CMK (cell line): ENCODE measurements around the gene NTM.
"Not testable (repeated sequence)": the region's sequence is repeated elsewhere in the genome, so short reads cannot be mapped to it uniquely, and the experiment has no call there.

Source experiments
- DNase-seq: peaks from one replicate; pipeline ENCODE4 v3.0.0-alpha.2; 2010; ENCODE audit warnings: low read depth

NTM gene

DNA sequence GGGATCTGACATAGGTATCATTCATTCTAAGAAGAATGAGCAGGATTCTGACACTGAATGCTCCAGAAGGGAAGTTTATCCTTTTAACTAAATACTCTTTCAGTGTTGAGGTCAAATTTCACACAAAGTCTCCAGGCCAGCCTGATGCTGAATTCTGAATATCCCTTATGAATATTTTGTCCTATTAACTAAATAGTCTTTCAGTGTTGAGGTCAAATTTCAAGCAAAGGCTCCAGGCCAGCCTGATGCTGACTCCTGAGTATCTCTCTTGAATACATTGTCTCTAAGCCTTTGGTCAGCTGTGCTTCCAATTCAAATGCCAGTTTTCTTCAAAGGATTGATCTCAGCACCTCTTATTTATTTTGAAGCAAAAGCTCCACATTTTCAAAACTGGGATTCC lies 676.8 kb downstream of the NTM start:
- DNase-seq, result no peak

DNA sequence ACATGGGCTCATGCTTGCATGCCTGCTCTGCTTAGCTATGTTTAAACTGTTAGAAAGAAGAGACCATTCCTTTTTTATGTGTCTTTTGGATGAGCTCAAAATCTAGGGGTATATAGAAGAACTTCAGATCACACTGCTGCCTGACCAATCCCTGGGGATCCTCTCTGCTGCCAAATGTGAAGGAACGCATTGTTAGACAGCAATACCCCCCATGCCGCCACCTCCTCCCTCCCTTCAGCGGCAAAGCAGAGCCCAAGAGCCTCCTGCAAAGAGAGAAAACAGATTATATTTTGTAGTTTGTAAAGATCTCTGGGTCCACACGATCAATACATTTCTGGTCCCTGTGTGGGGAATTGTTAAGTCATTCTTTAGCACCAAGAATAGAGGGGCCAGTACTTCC lies 677.6 kb downstream of the NTM start:
- DNase-seq, result no peak

DNA sequence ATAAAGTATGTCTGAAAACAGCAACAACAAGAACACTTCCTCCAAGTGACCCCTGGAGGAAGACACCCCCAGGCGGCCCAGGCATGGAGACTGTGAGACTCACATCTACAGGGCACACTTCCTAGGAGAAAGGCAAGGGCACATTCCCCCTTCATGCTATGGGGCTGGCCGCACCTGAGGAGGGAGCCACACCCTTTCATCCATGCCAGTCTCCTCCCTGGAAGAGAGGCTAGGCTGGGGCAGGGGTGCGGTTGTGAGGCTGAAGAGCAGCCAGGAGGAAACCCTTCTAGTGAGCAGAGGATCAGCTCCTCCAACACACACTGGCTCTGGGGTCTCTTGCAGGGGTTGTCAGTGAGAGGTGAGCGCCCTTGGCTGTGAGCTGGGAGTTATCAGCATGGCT lies 678.8 kb downstream of the NTM start:
- no peak for DNase-seq

DNA sequence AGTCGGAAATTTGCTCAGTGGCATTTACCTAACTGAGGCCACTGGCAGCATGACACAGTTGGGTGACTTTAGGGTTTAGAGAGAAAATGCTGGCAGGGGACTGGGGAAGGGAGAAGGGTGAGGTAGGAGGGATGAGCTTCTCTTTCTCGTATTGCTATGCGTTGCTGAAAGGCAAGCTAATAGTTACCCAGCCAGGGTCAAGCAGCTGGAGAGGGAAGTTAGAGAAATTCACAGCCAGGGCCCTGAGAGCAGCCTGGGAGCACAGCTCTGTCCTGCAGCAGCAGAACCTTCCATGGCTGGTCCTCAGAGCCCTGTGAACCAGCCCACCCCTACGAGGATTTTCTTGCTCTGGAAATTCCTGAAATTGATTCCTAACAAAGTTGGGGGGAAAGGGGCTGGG lies 679.6 kb downstream of the NTM start:
- no peak for DNase-seq

DNA sequence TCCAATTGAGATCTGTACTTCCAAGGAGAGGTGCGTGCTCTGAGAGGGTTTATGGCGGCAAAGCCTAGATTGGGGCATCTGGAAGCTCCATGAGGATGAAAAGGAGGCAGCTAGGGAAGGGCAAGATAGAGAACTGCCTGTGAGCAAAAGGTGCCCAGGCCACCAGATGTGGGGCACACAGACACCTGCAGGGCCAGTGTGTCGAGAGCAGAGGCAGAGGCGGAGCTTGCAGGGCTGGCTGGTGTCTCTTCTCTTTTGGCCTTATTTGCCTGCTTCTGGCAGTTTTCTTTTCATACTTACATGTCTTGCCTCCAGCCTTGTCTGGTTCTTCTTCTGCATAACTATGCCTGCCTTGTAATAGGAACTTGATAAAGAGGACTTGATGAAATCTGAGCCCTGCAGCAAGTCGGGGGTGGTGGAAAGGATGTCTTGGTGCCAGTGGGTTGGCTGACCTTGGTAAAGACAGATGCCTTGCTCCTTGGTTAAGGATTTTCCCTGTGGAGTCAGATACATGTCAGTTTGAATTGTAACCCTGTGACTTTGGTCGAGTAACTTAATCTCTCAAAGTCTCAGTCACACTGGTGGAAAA lies 680.3 kb downstream of the NTM start:
- DNase-seq, result no peak

DNA sequence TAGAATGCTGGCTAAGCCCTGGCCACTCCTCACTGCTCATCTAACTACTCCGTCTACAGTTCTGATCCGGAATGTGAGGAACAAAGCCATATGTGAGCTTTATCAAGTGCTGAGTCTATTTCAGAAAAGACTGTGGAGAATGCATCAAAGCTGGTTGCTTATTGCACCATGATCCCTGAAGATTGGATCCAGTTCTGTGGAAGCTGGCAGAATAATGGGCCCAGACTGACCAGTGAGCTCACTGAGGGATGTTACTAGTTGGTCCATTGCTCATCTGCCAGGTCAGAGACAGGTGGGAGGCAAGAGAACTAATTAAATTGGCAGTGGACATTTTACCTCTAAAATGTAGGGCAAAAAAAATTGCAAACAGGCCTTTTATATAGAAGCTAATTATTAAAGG lies 681.3 kb downstream of the NTM start:
- DNase-seq, result no peak

DNA sequence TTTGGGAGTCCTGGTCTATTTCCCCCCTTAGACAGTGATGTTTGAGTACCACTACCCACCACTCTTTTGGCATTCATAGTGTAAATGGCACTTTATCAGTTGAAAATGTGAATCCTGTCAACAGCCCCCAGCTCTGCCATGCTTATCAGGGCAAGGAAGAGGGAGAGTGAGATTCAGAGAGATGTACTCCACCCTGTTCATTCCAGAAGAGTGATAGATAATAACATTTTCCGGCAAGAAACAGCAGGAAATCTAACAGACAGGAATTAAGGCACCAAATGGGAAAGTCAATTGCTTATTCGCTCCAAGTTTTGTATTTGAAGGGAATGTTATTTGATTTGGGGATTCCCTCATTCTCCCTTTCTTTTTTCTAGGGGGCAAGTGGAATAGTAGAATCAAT lies 681.9 kb downstream of the NTM start:
- DNase-seq, result no peak

DNA sequence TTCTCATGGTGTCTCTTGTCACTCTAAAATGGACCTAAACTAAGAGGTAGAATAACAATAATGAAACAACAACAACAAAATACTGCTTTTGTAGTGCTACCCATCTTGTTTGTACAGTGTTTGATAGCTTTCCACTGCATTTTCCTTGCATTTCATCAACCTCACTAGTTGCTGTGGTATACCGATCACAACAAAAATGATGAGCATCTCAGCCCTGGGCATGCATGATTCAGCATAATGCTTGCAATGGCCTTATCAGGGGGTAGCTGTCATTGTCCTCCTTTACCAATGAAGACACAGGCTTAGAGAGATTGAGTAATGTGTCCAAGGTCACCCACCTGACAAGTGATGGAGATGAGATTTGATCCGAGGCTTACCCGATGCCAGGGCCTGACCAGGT lies 682.5 kb downstream of the NTM start:
- no peak for DNase-seq

DNA sequence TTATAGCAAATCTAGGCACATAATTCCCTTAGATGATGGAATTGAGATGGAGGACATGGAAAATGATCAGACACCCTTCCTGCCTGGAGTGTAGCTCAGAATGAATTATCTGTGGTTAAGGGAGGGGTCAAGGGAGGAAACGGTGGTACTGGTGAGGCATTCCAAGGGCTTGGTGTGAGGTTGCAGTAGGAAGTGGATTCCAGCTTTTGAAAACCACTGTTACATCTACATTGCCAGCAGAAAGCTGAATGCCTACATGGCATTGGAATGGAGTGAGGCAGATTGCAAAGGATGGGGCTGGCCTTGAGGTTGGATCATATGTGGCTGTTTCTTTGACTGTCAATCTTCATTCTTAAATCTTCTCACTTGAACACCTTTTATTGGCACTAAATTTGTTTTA lies 684.4 kb downstream of the NTM start:
- no peak for DNase-seq

DNA sequence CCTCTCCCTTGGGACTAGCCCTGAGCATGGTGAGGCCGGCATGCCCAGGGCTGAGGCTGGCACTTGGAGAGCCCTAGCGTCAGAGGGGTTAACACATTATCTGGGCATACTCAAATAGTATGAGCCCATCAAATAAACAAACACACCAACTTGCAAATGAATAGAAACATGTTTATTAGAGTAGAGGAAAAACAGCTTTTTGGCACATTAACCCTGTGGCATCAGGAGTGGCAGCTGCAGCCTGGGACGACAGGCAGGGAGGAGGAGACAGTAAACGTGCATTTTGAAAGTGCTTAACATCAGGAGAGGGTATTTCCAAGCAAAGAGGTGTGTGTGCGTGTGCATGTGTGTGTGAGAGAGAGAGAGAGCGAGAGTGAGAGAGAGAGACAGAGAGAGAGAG lies 684.9 kb downstream of the NTM start:
- DNase-seq, result no peak

DNA sequence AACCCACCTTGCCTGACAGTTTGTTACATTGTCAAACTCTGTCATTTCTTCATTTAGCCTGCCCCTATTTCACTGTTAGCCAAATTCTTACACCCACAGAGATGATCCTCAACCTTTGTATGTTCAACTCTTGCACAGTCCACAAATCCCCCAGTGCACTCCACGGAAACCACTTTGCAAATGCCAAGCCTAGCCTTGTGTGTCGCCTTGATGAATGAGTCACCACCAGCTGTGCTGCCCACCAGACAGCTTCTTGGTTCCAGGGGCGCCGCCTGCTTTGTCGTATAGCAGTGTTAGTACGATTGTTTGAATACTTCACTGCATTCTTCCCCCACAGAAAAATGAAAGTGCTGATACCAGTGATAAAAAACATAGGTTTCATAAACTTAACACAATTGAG lies 686.3 kb downstream of the NTM start:
- DNase-seq, result no peak

DNA sequence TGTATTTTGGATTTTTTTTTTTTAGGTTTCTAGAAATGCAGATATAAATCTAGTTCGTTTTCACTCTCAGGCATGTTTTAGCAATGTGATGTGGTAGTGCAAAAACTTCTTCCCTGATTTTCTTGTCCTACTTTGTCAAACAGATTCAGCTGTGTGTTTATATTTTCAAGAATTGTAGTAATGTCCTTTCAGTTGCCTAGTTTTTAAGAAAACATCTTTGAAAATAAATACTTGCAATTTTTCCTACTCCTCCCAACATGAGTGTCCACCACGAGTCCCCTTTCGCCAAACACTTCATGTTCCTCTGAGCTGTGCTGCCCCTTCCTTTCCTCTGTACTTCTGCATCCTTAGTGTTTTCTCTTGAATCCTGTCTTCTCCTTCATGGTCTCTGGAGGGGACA lies 686.9 kb downstream of the NTM start:
- DNase-seq, result no peak

DNA sequence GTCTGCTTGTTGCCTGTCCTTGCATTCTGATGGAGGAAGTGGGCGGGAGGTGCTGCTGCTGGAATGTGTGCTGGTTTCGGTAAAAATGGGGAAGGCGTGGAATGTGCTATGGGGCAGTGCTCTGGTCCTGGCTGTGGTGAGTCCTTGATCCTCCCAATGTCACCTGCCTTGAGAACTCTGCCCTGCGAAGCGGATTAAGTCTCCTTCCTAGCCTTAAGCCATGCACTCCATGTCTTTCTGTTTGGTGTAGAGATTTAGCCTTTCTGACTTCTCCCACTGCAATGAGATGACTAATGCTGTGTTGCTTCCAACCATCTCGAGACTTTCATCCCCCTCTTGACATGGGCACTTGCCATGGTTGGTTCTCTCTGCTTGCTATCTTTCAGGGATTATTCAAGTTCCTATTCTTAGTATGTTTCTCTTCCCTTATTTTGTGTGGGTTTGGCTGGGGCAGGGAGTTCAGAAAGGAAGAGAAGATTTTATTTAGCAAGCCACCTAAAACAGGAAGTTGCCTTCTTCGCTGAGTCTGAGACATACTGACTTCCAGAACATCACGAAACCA lies 687.9 kb downstream of the NTM start:
- DNase-seq, result peak; percentile 11

DNA sequence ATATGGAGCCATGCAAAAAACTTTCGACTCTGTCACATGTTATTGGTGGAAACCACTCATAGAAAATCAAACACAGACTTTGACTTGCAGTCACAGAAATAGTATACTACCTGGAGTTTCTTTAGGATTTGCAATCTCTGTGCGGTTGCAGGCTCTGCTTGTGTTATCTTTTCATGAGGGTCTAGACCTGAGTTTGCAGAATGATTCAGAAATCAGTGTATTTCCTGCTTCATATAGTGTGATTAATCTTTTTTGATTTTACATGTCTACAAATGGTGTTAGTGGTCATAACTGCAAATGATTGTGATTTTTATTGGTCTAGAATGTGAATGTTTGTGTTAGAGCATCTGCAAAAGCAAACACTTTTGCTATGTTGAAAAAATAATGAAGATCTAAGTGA lies 690.2 kb downstream of the NTM start:
- no peak for DNase-seq

DNA sequence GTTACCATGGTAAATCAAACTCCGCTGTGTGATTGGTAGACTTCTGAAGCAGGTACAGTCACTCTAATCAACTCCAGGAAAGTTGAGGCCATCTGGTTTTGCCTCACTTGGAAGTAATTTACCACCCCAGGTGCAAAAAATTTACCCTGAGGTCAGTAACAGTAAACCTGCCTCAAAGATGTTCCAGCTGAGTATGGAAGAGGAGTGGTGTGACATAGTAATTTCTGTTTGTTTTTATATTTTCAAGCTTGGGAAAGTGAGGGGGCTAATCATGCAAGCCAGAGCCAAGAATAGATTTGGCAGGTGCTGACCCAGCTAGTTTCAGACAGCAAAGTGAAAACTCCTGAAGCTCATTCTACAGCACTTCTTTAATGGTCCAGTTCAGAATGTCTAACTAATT lies 691.6 kb downstream of the NTM start:
- DNase-seq, result no peak

DNA sequence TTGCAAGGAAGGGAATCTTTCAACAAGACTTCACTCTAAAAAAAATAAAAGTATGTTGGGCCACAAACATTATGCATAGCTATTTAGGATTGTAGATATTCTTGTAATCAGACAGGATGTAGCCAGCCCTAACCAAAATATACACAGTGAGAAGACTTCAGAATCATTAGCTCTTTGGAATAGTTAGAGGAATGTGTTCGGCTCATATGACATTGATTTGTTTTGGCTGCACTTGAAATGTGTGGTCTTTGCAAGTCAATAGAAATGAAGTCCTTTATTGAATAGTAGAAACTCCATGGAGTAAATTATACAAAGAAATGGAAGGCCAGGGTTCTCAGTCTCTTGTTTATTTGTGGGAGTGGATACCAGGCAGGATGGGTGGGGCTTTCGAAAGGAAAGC lies 692.1 kb downstream of the NTM start:
- DNase-seq, result no peak

DNA sequence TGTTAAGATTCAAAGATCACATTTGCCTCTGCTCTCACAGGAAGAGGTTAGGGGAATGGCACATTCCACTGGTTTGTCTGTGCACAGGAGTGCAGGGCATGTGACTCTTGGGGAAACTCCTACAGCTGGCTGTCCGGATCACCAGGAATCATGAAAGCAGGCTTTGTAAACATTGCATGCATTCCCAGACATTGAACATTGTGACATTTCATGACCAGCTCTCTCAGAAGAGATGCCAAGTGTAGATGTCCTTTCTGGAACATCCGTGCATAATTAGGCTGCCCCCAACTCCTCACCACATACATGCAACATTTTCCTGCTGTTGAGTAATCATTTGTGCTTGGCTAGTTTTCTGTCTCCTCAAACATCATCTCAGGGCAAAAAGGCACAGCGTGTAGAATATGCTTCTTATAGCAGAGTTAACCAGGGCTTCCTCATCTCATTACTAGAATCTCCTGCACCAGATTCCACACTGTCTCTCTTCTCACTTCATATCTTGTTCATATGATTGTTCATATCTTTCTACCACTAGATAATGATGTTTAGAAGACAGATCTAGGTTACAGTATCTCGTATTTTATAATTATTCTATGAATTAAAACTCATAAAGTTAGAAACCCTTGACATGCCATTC lies 694.7 kb downstream of the NTM start:
- DNase-seq, result no peak

DNA sequence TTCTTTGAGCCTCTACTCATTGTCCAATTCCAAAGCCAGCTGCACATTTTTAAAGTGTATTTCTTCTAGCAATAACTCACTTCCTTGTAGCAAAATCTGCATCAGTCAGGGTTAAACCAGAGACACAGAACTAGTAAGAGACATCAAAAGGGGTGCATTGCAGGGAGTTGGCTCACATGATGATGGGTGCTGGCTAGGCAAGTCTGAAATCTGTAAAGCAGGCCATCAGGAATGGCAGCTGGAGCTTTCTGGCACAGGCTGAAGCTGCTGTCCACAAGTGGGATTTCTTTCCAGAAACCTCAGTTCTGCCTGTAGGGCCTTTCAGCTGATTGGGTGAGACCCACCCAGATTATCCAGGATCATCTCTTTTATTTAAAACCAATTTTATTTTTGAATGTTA lies 698.1 kb downstream of the NTM start:
- DNase-seq, result no peak

DNA sequence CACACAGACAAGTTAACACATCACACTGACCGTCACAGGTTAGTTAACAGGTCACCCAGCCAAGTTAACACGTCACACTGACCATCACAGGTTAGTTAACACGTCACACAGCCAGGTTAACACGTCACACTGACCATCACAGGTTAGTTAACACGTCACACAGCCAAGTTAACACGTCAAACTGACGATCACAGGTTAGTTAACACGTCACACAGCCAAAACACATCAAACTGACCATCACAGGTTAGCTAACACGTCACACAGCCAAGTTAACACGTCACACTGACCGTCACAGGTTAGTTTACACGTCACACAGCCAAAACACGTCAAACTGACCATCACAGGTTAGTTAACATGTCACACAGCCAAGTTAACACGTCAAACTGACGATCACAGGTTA lies 699.2 kb downstream of the NTM start:
- DNase-seq, result not testable (repeated sequence)

DNA sequence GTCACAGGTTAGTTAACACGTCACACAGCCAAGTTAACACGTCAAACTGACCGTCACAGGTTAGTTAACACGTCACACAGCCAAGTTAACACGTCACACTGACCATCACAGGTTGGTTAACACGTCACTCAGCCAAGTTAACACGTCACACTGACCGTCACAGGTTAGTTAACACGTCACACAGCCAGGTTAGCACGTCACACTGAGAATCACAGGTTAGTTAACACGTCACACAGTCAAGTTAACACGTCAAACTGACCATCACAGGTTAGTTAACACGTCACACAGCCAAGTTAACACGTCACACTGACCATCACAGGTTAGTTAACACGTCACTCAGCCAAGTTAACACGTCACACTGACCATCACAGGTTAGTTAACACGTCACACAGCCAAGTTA lies 700.5 kb downstream of the NTM start:
- not testable (repeated sequence) for DNase-seq

DNA sequence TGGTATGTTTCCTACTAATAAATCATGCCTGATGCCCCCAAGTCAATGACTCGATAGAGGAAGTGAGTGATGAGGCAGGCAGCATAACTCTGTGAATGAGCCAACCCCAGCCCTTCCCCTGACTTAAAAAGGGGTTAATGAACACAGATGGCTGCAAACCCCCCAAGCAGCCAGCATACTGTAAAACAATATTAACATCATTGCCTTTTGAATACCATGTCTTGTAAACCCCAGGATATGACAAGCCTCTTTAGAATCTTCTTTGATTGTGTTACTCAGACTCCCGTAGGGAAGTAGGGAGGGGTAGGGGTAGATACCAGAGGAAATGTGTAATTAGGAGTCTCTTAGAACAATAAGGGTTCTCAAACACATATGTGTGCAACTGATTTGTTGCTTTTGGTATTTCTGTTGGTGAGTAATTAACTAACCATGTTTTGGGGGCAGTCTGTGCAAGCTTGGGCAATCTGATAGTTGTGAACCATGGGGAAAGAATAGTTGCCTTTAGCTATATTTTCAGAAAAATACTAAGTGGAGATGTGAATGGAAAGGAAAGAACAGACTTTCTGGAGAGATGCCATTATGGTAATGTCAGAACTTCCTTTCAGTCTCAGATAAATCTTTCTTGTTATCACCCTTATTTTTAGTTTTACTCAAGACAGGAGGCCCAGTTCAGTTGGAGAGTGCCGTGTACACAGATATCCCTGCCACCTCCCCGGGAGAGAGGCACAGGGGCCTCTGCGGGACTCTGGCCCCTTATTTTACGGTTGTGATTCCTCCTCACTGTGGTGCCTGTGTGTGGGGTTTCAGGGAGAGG lies 701.8 kb downstream of the NTM start:
- no peak for DNase-seq

DNA sequence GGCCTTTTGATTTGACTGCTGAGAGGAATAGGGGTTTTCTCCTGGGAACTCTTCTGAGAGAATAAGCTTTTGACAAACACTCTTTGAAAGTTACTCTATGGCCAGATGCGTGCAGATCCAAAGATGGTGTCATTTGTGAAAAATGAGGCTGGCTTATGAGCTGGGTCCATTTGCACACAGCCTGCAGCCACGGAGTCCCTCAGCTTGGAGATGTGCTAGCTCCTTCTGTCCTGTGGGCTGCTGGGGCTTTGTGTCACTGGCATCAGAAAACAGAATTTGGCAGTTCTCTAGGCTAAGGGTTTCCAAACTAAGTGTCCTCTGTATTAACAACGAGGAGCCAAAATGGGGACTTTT lies 702.4 kb downstream of the NTM start:
- DNase-seq, result no peak

DNA sequence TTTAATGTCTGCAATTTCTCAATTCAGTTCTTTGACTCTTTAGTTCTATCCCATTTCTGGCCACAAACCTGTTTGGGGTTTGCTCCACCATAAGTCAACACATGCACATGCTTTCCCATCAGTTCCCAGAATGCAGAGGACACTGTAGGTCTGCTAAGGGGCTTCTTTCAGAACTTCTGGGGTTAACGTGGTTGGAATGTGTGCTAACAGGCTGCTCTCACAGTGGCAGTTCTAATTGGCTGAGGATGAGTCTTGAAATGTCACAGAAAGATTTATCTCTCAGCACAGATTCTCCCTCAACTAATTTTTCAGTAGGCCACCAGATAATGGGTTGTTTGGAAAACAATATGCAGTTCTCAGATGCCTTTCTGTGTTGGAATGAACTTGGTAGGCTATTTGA lies 703.4 kb downstream of the NTM start:
- no peak for DNase-seq
